A204.1 (cell line): Measurements from ENCODE around the gene IDH3B.

Source experiments
- FAIRE-seq: peaks from 2 replicates; lab custom pipeline; 2012; peaks lifted over from hg19 to GRCh38; lab: Jason Lieb, UNC

The IDH3B gene

GRCh38 chr20:2656471-2657117 is 7.4 kb downstream of the IDH3B start:
- no peak for FAIRE-seq

GRCh38 chr20:2655331-2656116 is 8.5 kb downstream of the IDH3B start:
- no peak for FAIRE-seq

- no peak for FAIRE-seq
Observed at GRCh38 chr20:2654831-2655230, 9.2 kb downstream of the IDH3B start.

GRCh38 chr20:2654384-2654822 is 9.6 kb downstream of the IDH3B start:
- no peak for FAIRE-seq

GRCh38 chr20:2653556-2654383 is 10.2 kb downstream of the IDH3B start:
- FAIRE-seq, result no peak

- FAIRE-seq, result no peak
Observed at GRCh38 chr20:2652724-2653555, 11.1 kb downstream of the IDH3B start.

- no peak for FAIRE-seq
Observed at GRCh38 chr20:2651772-2652723, 12.0 kb downstream of the IDH3B start, which contains the start of gene NOP56. TSS of gene NOP56 (plus strand) at chr20:2652632. CDS start at chr20:2652661, 29 bp downstream.

GRCh38 chr20:2643708-2644107 is 20.3 kb downstream of the IDH3B start:
- no peak for FAIRE-seq

- no peak for FAIRE-seq
Observed at GRCh38 chr20:2640899-2641298, 23.1 kb downstream of the IDH3B start.

- FAIRE-seq, result no peak
Observed at GRCh38 chr20:2640260-2640659, 23.8 kb downstream of the IDH3B start.

GRCh38 chr20:2637246-2637645 is 26.8 kb downstream of the IDH3B start:
- FAIRE-seq, result no peak

- FAIRE-seq, result no peak
Observed at GRCh38 chr20:2633381-2633780, 30.6 kb downstream of the IDH3B start.

- peak; percentile 43 for FAIRE-seq
Observed at GRCh38 chr20:2631228-2631627, 32.8 kb downstream of the IDH3B start.

GRCh38 chr20:2626853-2627541 is 37.0 kb downstream of the IDH3B start:
- FAIRE-seq, result no peak

GRCh38 chr20:2625062-2625461 is 39.0 kb downstream of the IDH3B start:
- FAIRE-seq, result no peak

GRCh38 chr20:2624190-2624589 is 39.8 kb downstream of the IDH3B start:
- FAIRE-seq, result no peak

- FAIRE-seq, result no peak
Observed at GRCh38 chr20:2619961-2620595, 43.9 kb downstream of the IDH3B start.

GRCh38 chr20:2619337-2619736 is 44.7 kb downstream of the IDH3B start:
- FAIRE-seq, result no peak

- FAIRE-seq, result no peak
Observed at GRCh38 chr20:2618815-2619214, 45.2 kb downstream of the IDH3B start.
